Ascending aorta (tissue), 2 donors: ENCODE data around the gene HS3ST4. TPM values are rescaled to one million over a fixed set of nuclear protein-coding genes. Genes with fewer than 3 reads are reported as not detected.

ENCODE experiments used
- DNase-seq, 2 donors: peaks; one replicate each; pipeline ENCODE4 v3.0.0-alpha.2; 2019; ENCODE audit warnings: low spot score in 2 of 2
- H3K27ac ChIP-seq, 2 donors: fragments of 200-600 bp; sonication (generic); one replicate each; pipeline ENCODE4 v1.5.1; 2016 to 2017; ENCODE audit warnings: mild to moderate bottlenecking in 1 of 2
- H3K27me3 ChIP-seq: fragments of 200-600 bp; sonication (generic); one replicate; pipeline ENCODE4 v1.5.1; 2017
- H3K36me3 ChIP-seq, 2 donors: fragments of 200-600 bp; sonication (generic); one replicate each; pipeline ENCODE4 v1.5.1; 2016
- H3K4me1 ChIP-seq, 2 donors: fragments of 200-600 bp; sonication (generic); one replicate each; pipeline ENCODE4 v1.5.1; 2016 to 2017; ENCODE audit warnings: mild to moderate bottlenecking in 1 of 2
- H3K4me3 ChIP-seq, 2 donors: fragments of 200-600 bp; sonication (generic); one replicate each; pipeline ENCODE4 v1.5.1; 2016 to 2017; ENCODE audit warnings: mild to moderate bottlenecking in 1 of 2
- H3K9me3 ChIP-seq, 2 donors: fragments of 200-600 bp; sonication (generic); one replicate each; pipeline ENCODE4 v1.5.1; 2016
- CTCF ChIP-seq, 3 experiments: fragments of 200-600 bp in 2 of 3; fragments of 450-650 bp in 1 of 3; sonication (generic) in 2 of 3; IDR thresholded peaks; one replicate each; pipeline ENCODE4 v1.5.1; 2016 to 2019; ENCODE audit warnings: antibody characterized with exemption in 3 of 3, mild to moderate bottlenecking in 1 of 3, moderate library complexity in 1 of 3
- intact Hi-C: fragments of 100-400 bp; cut with DNase I; formaldehyde crosslinking; loops from one replicate; pipeline ENCODE4 v1.15.1; 2023
- total RNA-seq: library from RNA; depleted of rRNA; stranded (reverse); fragments of >200 nt; gene quantifications from one replicate; pipeline ENCODE4 v1.1.0, GENCODE V29; 2016

The HS3ST4 gene
- total RNA-seq, 1 donor from 2014 or later, result not detected

GRCh38 chr16:25950586-25951281, 259.0 kb downstream of the HS3ST4 start:
- H3K36me3 ChIP-seq, result no peaks in the 10 kb centered on the region
- no peaks in the 10 kb centered on the region for H3K9me3 ChIP-seq
- H3K4me1 ChIP-seq, result no peaks in the 10 kb centered on the region
- DNase-seq, result no peak
- no peak overlapping the region for H3K27ac ChIP-seq
- intact Hi-C loops, result no loop called here
- no peak overlapping the region for H3K4me3 ChIP-seq
- H3K27me3 ChIP-seq, result no peaks in the 10 kb centered on the region
- no peak for TF ChIP-seq CTCF (IDR thresholded peaks at IDR 0.05)

GRCh38 chr16:25951999-25952398, 260.2 kb downstream of the HS3ST4 start:
- no peaks in the 10 kb centered on the region for H3K9me3 ChIP-seq
- no peak overlapping the region for H3K4me3 ChIP-seq
- no peak for TF ChIP-seq CTCF (IDR thresholded peaks at IDR 0.05)
- H3K4me1 ChIP-seq, result no peaks in the 10 kb centered on the region
- DNase-seq, result no peak
- no peaks in the 10 kb centered on the region for H3K36me3 ChIP-seq
- no peaks in the 10 kb centered on the region for H3K27me3 ChIP-seq
- no peak overlapping the region for H3K27ac ChIP-seq
- intact Hi-C loops, result no loop called here

GRCh38 chr16:25952983-25953382, 261.2 kb downstream of the HS3ST4 start:
- no peak for DNase-seq
- H3K36me3 ChIP-seq, result no peaks in the 10 kb centered on the region
- H3K27ac ChIP-seq, result no peak overlapping the region
- intact Hi-C loops, result no loop called here
- TF ChIP-seq CTCF (IDR thresholded peaks at IDR 0.05), result no peak
- no peaks in the 10 kb centered on the region for H3K9me3 ChIP-seq
- no peaks in the 10 kb centered on the region for H3K27me3 ChIP-seq
- H3K4me1 ChIP-seq, result no peaks in the 10 kb centered on the region
- no peak overlapping the region for H3K4me3 ChIP-seq

GRCh38 chr16:25957707-25958106, 265.9 kb downstream of the HS3ST4 start:
- intact Hi-C loops, result no loop called here
- DNase-seq, result no peak
- Histone ChIP-seq H3K27me3 (no peaks in the 10 kb centered on the region), H3K4me3 (no peak overlapping the region), H3K4me1 (no peaks in the 10 kb centered on the region), H3K9me3 (no peaks in the 10 kb centered on the region), H3K27ac (no peak overlapping the region), H3K36me3 (no peaks in the 10 kb centered on the region)
- TF ChIP-seq CTCF (IDR thresholded peaks at IDR 0.05), result no peak

- Histone ChIP-seq H3K36me3 (no peaks in the 10 kb centered on the region), H3K9me3 (no peaks in the 10 kb centered on the region), H3K27ac (no peak overlapping the region), H3K4me1 (no peaks in the 10 kb centered on the region), H3K27me3 (no peaks in the 10 kb centered on the region), H3K4me3 (no peak overlapping the region)
- no peak for DNase-seq
- intact Hi-C loops, result no loop called here
- no peak for TF ChIP-seq CTCF (IDR thresholded peaks at IDR 0.05)
Observed at GRCh38 chr16:25959221-25959620, 267.5 kb downstream of the HS3ST4 start.
